HG02840 (cell line): ENCODE results near the gene FAM171A2.

Experiments used
- ATAC-seq: cut with Tn5 transposase; IDR thresholded peaks from one replicate; pipeline ENCODE4 v1.9.1; 2021; ENCODE audit warnings: mild to moderate bottlenecking, moderate library complexity, moderate number of reproducible peaks; ENCODE audit not compliant: unreplicated experiment, low FRiP score

The FAM171A2 gene

GRCh38 chr17:44324571-44325275, 38.9 kb downstream of the FAM171A2 start, which contains the start of gene SLC25A39:
Gene SLC25A39, minus strand, starts transcription at chr17:44324823. Its CDS starts 1,261 bp downstream, at chr17:44323562.
- ATAC-seq, result peak; percentile 62

GRCh38 chr17:44324092-44324570, 39.5 kb downstream of the FAM171A2 start:
- ATAC-seq, result peak; percentile 4

GRCh38 chr17:44323359-44324091, 40.1 kb downstream of the FAM171A2 start:
- ATAC-seq, result no peak

GRCh38 chr17:44322236-44322895, 41.3 kb downstream of the FAM171A2 start:
- no peak for ATAC-seq

- ATAC-seq, result no peak
Measured at GRCh38 chr17:44321246-44322120, 42.2 kb downstream of the FAM171A2 start.

- no peak for ATAC-seq
Measured at GRCh38 chr17:44320066-44320465, 43.6 kb downstream of the FAM171A2 start.

GRCh38 chr17:44318077-44318892, 45.4 kb downstream of the FAM171A2 start:
- no peak for ATAC-seq

- ATAC-seq, result no peak
Measured at GRCh38 chr17:44317545-44317944, 46.1 kb downstream of the FAM171A2 start.

GRCh38 chr17:44315760-44316731, 47.6 kb downstream of the FAM171A2 start:
- ATAC-seq, result no peak

- no peak for ATAC-seq
Measured at GRCh38 chr17:44314869-44315661, 48.6 kb downstream of the FAM171A2 start.

- no peak for ATAC-seq
Measured at GRCh38 chr17:44314524-44314868, 49.2 kb downstream of the FAM171A2 start.

GRCh38 chr17:44314031-44314430, 49.6 kb downstream of the FAM171A2 start:
- ATAC-seq, result no peak

- ATAC-seq, result no peak
Measured at GRCh38 chr17:44312396-44313104, 51.1 kb downstream of the FAM171A2 start.

- no peak for ATAC-seq
Measured at GRCh38 chr17:44311562-44312181, 52.0 kb downstream of the FAM171A2 start.

- no peak for ATAC-seq
Measured at GRCh38 chr17:44310609-44311376, 52.9 kb downstream of the FAM171A2 start.

- ATAC-seq, result no peak
Measured at GRCh38 chr17:44310188-44310587, 53.5 kb downstream of the FAM171A2 start.
